Activated T-helper 1 cell treated with anti-CD3 and anti-CD28 coated beads, Interleukin-12 subunit alpha, Interleukin-12 subunit beta, Interleukin-2, Interleukin-4 antibody, amounts not matched to agents 30 ng/mL and 10 ng/mL and 1 ng/mL, durations not matched to agents 14 hours and 24 hours and 36 hours (primary cell): ENCODE data around the gene CNNM2. TPM values are rescaled to one million over a fixed set of nuclear protein-coding genes. Genes with fewer than 3 reads are reported as not detected.

ENCODE experiments used
- DNase-seq: peaks from one replicate; pipeline ENCODE4 v3.0.0; 2021; ENCODE audit warnings: low spot score
- H3K27ac Mint-ChIP-seq: one replicate; pipeline ENCODE4 v1.8.0; 2021; ENCODE audit warnings: mild to moderate bottlenecking, mixed read lengths
- H3K27me3 Mint-ChIP-seq: one replicate; pipeline ENCODE4 v1.8.0; 2022; ENCODE audit warnings: mild to moderate bottlenecking, moderate library complexity, mixed read lengths; ENCODE audit not compliant: insufficient read depth
- H3K36me3 Mint-ChIP-seq: one replicate; pipeline ENCODE4 v1.8.0; 2021; ENCODE audit warnings: low read depth, mixed read lengths
- H3K4me1 Mint-ChIP-seq: one replicate; pipeline ENCODE4 v1.8.0; 2021; ENCODE audit warnings: low read depth, mixed read lengths
- H3K4me3 Mint-ChIP-seq: one replicate; pipeline ENCODE4 v1.8.0; 2021; ENCODE audit warnings: mild to moderate bottlenecking, moderate library complexity, mixed read lengths
- H3K9me3 Mint-ChIP-seq: one replicate; pipeline ENCODE4 v1.8.0; 2021; ENCODE audit warnings: mixed read lengths
- intact Hi-C: fragments of 100-400 bp; cut with micrococcal nuclease; formaldehyde crosslinking; loops from one replicate; pipeline ENCODE4 v1.15.1; 2024
- total RNA-seq: library from RNA; stranded (reverse); gene quantifications from 2 replicates; pipeline ENCODE4 v1.2.3, GENCODE V29; 2022

CNNM2 gene
- total RNA-seq, 1 donor from 2014 or later, result 5.5 TPM

DNA sequence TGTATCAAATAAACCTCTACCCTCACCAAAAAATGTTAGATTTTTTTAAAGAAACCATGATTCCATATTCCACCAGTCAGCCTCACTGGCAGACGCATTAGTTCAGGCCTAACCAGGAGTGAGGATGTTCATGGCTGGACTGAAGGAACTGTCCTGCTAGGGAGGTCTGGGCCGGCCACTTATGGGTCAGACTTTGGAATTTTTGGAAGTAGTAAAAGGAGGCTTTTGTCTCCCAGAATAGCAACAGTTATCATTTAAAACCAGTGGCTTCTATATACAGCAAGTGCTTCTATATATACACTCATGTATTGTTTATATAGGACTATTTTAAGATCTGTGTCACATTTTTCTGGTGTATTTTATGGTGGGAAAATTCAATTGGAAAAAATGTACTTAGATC lies 120.5 kb downstream of the CNNM2 start:
- Mint-ChIP-seq H3K27me3 (no peaks in the 10 kb centered on the region), H3K4me1 (no peaks in the 10 kb centered on the region), H3K36me3 (no peaks in the 10 kb centered on the region), H3K4me3 (no peak overlapping the region), H3K9me3 (no peaks in the 10 kb centered on the region), H3K27ac (no peak overlapping the region)
- DNase-seq, result no peak
- intact Hi-C loops, result no loop called here

- H3K9me3 Mint-ChIP-seq, result no peaks in the 10 kb centered on the region
- H3K27ac Mint-ChIP-seq, result no peak overlapping the region
- H3K4me1 Mint-ChIP-seq, result no peaks in the 10 kb centered on the region
- H3K27me3 Mint-ChIP-seq, result peaks cover 2% of the 10 kb centered on the region
- intact Hi-C loops, result no loop called here
- no peak for DNase-seq
- no peaks in the 10 kb centered on the region for H3K36me3 Mint-ChIP-seq
- H3K4me3 Mint-ChIP-seq, result no peak overlapping the region
These were observed 122.3 kb downstream of the CNNM2 start for GRCh38 chr10:103040418-103040817.

DNA sequence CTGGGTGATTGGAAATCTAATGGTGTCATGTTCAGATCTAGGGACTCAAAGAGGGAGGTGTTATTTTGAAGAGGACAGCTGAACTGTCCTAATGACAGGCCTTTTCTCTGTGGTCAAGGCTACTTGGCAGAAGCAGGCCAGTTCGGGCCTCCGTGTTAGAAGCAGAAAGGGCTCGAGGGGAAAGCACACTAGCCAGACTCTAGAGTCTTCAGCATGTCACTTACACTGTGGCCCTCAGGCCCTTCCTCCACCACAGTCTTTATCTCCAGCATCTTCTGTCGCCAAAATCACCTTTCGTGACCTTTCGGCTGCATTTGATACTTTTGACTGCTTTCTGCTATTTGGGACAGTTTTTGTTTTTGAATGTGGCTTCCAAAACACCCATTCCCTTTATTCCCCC lies 123.3 kb downstream of the CNNM2 start:
- Mint-ChIP-seq H3K27me3 (peaks cover 2% of the 10 kb centered on the region), H3K27ac (no peak overlapping the region), H3K36me3 (no peaks in the 10 kb centered on the region), H3K9me3 (no peaks in the 10 kb centered on the region), H3K4me1 (no peaks in the 10 kb centered on the region), H3K4me3 (no peak overlapping the region)
- DNase-seq, result no peak
- intact Hi-C loops, result no loop called here

GRCh38 chr10:103042129-103042528 lies 124.0 kb downstream of the CNNM2 start:
- Mint-ChIP-seq H3K36me3 (no peaks in the 10 kb centered on the region), H3K27me3 (peaks cover 2% of the 10 kb centered on the region), H3K4me1 (no peaks in the 10 kb centered on the region), H3K27ac (no peak overlapping the region), H3K4me3 (no peak overlapping the region), H3K9me3 (no peaks in the 10 kb centered on the region)
- no peak for DNase-seq
- intact Hi-C loops, result no loop called here

- no peak for DNase-seq
- Mint-ChIP-seq H3K4me1 (no peaks in the 10 kb centered on the region), H3K9me3 (no peaks in the 10 kb centered on the region), H3K36me3 (no peaks in the 10 kb centered on the region), H3K27ac (no peak overlapping the region), H3K27me3 (peaks cover 2% of the 10 kb centered on the region), H3K4me3 (no peak overlapping the region)
- intact Hi-C loops, result no loop called here
These were observed 124.8 kb downstream of the CNNM2 start for GRCh38 chr10:103042908-103043307.

DNA sequence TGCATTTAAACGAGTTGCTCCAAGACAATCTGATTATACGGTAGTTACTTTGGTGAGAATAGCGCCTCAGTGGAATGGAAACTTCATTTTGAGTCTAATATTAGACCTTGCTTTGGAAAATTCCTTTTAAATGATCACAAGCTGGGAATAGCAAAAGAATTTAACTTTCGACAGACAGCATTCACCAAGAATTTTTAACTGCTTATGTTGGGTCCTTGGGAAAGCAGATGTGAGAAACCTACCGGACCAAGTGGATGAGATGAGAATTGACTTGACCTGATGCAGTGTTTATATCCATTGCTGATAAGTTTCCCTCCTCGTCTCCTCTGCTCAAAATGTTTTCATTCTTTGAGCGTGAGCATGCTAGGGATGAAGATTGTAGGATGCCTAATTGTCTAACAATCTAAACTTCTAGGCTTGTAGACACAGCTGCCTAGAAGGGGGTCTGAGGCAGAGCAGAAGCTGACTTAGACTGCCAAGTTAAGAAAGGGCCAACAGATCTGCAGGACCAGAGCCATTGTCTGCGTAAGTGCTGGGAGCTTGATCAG lies 126.9 kb downstream of the CNNM2 start:
- H3K36me3 Mint-ChIP-seq, result no peaks in the 10 kb centered on the region
- intact Hi-C loops, result no loop called here

DNA sequence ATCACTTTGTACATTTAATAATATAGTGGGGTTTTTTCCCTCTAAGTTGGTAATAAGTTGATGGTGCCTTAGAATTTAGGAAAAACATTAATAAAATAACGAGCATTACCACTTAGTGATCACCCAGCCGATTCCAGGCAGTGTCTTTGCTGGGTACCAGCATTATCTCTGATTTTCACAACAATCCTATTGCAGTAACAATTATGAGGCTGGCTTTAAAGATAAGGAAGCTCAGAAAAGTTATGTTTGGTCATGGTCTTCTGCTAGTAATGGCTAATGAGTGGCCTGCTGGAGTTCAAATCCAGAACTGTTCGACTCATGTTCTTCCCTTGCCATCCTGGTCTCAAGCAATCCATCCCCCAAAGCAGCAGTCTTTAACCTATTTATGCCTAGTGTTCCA lies 127.9 kb downstream of the CNNM2 start:
- H3K9me3 Mint-ChIP-seq, result no peaks in the 10 kb centered on the region
- H3K27ac Mint-ChIP-seq, result no peak overlapping the region
- intact Hi-C loops, result no loop called here
- no peak overlapping the region for H3K4me3 Mint-ChIP-seq
- H3K27me3 Mint-ChIP-seq, result peaks cover 2% of the 10 kb centered on the region
- no peak for DNase-seq
- H3K4me1 Mint-ChIP-seq, result no peaks in the 10 kb centered on the region
- no peaks in the 10 kb centered on the region for H3K36me3 Mint-ChIP-seq

More for the DNA sequence above, 126.9 kb downstream of the CNNM2 start:
- H3K27me3 Mint-ChIP-seq, result peaks cover 2% of the 10 kb centered on the region
- no peak for DNase-seq
- H3K27ac Mint-ChIP-seq, result no peak overlapping the region
- H3K9me3 Mint-ChIP-seq, result no peaks in the 10 kb centered on the region
- H3K4me3 Mint-ChIP-seq, result no peak overlapping the region
- no peaks in the 10 kb centered on the region for H3K4me1 Mint-ChIP-seq

DNA sequence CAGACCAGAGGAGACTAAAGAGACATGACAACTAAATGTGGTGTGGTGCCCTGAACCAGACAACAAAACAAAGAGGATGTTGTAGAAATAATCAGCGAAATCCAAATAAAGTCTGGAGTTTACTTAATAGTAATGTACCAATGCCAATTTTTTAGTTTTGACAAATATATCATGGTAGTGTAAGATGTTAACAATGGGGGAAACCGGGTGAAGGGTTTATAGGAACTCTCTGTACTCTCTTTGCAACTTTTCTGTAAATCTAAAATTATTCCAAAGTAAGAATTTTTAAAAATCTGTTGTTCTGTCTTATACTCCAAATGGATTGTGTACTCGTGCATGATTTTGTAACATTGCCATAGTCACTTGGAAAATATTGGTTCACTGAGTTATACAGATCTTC lies 129.3 kb downstream of the CNNM2 start:
- Mint-ChIP-seq H3K27ac (no peak overlapping the region), H3K27me3 (peaks cover 2% of the 10 kb centered on the region), H3K9me3 (no peaks in the 10 kb centered on the region), H3K36me3 (no peaks in the 10 kb centered on the region), H3K4me1 (no peaks in the 10 kb centered on the region), H3K4me3 (no peak overlapping the region)
- DNase-seq, result no peak
- intact Hi-C loops, result no loop called here

- no peak for DNase-seq
- peaks cover 2% of the 10 kb centered on the region for H3K27me3 Mint-ChIP-seq
- no peak overlapping the region for H3K27ac Mint-ChIP-seq
- H3K9me3 Mint-ChIP-seq, result no peaks in the 10 kb centered on the region
- H3K4me1 Mint-ChIP-seq, result peaks cover 15% of the 10 kb centered on the region
- no peak overlapping the region for H3K4me3 Mint-ChIP-seq
- intact Hi-C loops, result no loop called here
- no peaks in the 10 kb centered on the region for H3K36me3 Mint-ChIP-seq
These were observed 131.1 kb downstream of the CNNM2 start for GRCh38 chr10:103049237-103049636.

GRCh38 chr10:103053659-103054581 lies 135.8 kb downstream of the CNNM2 start:
- intact Hi-C loops, result loop anchor here (1.0 to 5.0 kb wide), 3 partner anchors 15 to 138 kb away; partner anchors contain the start of genes CNNM2 and NT5C2
- Mint-ChIP-seq H3K9me3 (no peaks in the 10 kb centered on the region), H3K27me3 (no peaks in the 10 kb centered on the region), H3K36me3 (peaks cover 4% of the 10 kb centered on the region), H3K4me1 (peaks cover 25% of the 10 kb centered on the region), H3K27ac (peak overlapping the region; percentile 92), H3K4me3 (peak overlapping the region; percentile 83)
- DNase-seq, result peak; percentile 69

DNA sequence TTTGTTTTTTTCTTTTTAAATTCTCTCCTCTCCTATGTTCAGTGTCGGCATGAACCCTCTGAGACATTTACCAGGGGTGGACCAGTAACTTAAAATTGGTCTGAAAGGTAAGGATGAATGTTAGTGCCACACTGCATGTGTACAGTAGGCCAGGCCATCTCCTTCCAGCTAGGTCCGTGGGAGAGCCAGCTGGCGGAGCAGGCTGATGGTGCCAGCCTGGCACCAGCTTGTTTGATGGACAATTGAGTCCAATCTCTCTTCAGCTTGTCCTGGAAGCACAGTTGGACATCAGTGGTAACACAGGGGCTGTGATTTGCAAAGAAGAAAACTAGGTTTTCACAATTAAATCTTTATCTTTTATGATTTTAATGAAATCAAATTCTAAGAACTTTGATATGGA lies 136.5 kb downstream of the CNNM2 start:
- peak overlapping the region; percentile 92 for H3K27ac Mint-ChIP-seq
- DNase-seq, result no peak
- no peaks in the 10 kb centered on the region for H3K9me3 Mint-ChIP-seq
- peaks cover 4% of the 10 kb centered on the region for H3K36me3 Mint-ChIP-seq
- intact Hi-C loops, result loop anchor here (1.0 to 5.0 kb wide), 3 partner anchors 15 to 138 kb away; partner anchors contain the start of genes CNNM2 and NT5C2
- H3K4me1 Mint-ChIP-seq, result peaks cover 25% of the 10 kb centered on the region
- peak overlapping the region; percentile 83 for H3K4me3 Mint-ChIP-seq
- H3K27me3 Mint-ChIP-seq, result no peaks in the 10 kb centered on the region

DNA sequence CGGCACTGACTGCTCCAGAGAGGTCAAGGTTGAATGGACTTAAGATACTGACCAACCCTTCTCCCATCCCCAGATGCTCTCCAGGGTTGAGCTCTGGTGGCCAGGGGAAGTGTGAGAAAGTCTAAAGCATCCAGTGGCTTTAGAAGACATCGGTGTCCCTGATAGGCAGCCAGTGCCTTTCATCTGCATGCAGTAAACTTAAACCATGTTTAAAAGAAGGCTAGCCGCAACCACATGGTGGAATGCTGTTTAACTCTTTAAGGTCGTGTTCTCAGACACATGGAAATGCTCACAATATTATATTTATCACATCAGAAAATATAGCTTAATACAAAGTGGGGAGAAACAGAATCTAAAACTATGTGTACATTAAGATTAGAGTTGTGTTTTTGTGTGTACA lies 137.0 kb downstream of the CNNM2 start:
- Mint-ChIP-seq H3K27ac (no peak overlapping the region), H3K9me3 (no peaks in the 10 kb centered on the region), H3K36me3 (peaks cover 4% of the 10 kb centered on the region), H3K27me3 (no peaks in the 10 kb centered on the region), H3K4me1 (peaks cover 25% of the 10 kb centered on the region), H3K4me3 (no peak overlapping the region)
- DNase-seq, result no peak
- intact Hi-C loops, result no loop called here

GRCh38 chr10:103058034-103058433 lies 139.9 kb downstream of the CNNM2 start:
- no peak overlapping the region for H3K27ac Mint-ChIP-seq
- no peaks in the 10 kb centered on the region for H3K27me3 Mint-ChIP-seq
- peaks cover 4% of the 10 kb centered on the region for H3K36me3 Mint-ChIP-seq
- H3K4me3 Mint-ChIP-seq, result no peak overlapping the region
- no peaks in the 10 kb centered on the region for H3K9me3 Mint-ChIP-seq
- peaks cover 22% of the 10 kb centered on the region for H3K4me1 Mint-ChIP-seq
- intact Hi-C loops, result no loop called here
- no peak for DNase-seq
